Posterior cingulate gyrus (tissue), 11 donors: ENCODE data around the gene HABP4.

Experiments
- DNase-seq, 10 donors: peaks; one replicate each; pipeline versions ENCODE4 v3.0.0 to v3.0.0-alpha.2; 2020 to 2021; ENCODE audit warnings: mixed read lengths in 3 of 10
- intact Hi-C: fragments of 100-400 bp; cut with DNase I; formaldehyde crosslinking; loops from one replicate; pipeline ENCODE4 v1.15.1; 2023

HABP4 gene

GRCh38 chr9:96449845-96450612 is at the start of gene HABP4:
TSS of gene HABP4 (plus strand) at chr9:96450169. CDS start at chr9:96450280, 111 bp downstream.
- intact Hi-C loops: loop anchor here (1.0 to 10.0 kb wide), 5 partner anchors 31 to 207 kb away; partner anchors contain the start of genes CDC14B, PRXL2C and ZNF367

DNA sequence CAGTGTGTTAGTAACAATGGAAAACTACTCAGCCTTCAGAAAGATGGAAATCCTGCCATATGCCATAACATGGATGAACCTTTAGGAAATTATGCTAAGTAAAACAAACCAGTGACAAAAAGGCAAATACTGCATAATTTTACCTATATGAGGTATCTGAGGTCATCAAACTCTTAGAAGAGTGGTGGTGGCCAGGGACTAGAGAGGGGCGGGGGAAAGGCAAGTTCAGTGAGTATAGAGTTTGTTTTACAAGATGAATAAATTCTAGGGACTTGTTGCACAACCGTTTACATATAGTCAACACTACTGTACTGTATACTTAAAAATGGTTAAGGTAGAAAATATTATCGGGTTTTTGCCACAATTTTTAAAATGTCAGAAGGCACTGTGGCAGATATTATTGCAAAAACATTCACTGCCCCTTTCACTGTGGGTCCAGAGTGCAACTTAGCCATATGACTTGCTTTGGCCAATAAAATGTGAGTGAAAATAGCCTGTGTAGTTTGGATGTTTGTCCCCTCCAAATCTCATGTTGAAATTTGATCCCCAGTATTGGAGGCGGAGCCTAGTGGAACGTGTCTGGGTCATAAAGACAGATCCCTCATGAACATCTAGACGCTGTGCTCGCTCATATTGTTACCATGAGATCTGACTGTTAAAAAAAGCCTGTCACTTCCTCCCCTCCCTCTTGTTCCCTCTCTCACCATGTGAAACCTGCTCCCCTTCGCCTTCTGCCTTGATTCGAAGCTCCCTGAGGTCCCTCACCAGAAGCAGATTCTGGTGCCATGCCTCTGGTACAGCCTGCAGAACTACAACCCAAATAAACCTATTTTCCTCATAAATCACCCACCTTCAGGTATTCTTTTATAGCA is 41.3 kb upstream of the HABP4 start:
- intact Hi-C loops: no loop called here
- DNase-seq: no peak

More at GRCh38 chr9:96449845-96450612, at the start of gene HABP4:
- peak; percentile 92 to 100 (median 96) for DNase-seq

- DNase-seq: no peak
- intact Hi-C loops: no loop called here
Measured at GRCh38 chr9:96411129-96411838, 38.7 kb upstream of the HABP4 start.

- intact Hi-C loops: loop anchor here (2.0 kb wide), 1 partner anchor 84 kb away; no protein-coding TSS in a partner anchor
- no peak for DNase-seq
Measured at GRCh38 chr9:96412174-96412913, 37.6 kb upstream of the HABP4 start.

GRCh38 chr9:96413302-96414221 is 36.4 kb upstream of the HABP4 start:
- DNase-seq: peak in 2 of 10 donors; percentile 11 to 35
- intact Hi-C loops: loop anchor here (2.0 kb wide), 1 partner anchor 85 kb away; no protein-coding TSS in a partner anchor

DNA sequence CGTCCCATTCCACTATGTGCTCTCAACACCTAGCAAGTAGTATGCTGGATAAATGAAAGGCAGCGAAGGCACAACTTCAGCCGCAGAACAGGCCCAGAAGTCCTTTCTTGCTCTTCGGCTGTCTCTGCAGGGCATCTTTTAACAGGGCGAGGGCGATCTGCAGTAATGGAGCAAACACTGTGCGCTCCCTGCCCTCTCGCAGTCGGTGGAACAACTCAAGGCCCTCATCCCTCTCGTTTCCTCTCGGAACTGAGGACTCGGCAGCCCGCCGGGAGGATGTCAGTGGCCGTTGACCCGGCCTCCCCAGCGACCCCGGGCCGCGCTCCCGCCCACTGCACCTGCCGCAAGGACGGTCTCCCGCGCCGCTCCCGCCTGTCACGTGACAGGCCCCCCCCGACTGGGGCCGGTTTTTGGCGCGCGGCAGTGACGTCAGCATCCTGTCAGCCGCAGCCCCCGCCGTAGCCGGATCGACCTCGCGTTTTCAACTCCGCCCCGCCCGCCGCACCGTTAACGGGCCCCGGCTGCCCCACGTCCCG is 32.9 kb upstream of the HABP4 start:
- intact Hi-C loops: loop anchor here (5.0 kb wide), 2 partner anchors 35 to 75 kb away; partner anchors contain the start of gene SLC35D2
- peak; percentile 88 to 98 (median 90) for DNase-seq

DNA sequence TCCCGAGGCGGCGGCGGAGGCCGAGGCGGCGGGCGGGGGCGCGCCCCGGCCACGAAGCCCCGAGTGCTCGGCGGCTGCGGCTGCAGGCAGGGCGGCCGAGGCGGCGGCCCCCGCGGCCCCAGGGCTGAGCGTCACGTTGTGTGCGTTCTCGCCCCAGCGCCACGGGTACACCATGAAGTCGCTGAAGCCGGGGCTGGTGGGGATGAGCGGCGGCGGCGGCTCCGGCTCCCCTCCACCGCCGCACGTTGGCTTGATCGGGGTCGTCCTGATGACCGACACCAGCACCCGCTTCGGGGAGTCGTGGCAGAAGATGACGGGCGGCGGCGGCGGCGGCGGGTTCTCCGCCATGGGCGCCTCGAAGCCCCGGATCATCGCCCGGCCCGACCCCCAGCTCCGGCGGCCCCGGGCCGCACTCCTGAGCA is 32.3 kb upstream of the HABP4 start:
- intact Hi-C loops: loop anchor here (2.0 to 5.0 kb wide), 3 partner anchors 33 to 75 kb away; partner anchors contain the start of genes HABP4 and SLC35D2
- DNase-seq: peak in 3 of 10 donors; percentile 16 to 84 (median 17)

DNA sequence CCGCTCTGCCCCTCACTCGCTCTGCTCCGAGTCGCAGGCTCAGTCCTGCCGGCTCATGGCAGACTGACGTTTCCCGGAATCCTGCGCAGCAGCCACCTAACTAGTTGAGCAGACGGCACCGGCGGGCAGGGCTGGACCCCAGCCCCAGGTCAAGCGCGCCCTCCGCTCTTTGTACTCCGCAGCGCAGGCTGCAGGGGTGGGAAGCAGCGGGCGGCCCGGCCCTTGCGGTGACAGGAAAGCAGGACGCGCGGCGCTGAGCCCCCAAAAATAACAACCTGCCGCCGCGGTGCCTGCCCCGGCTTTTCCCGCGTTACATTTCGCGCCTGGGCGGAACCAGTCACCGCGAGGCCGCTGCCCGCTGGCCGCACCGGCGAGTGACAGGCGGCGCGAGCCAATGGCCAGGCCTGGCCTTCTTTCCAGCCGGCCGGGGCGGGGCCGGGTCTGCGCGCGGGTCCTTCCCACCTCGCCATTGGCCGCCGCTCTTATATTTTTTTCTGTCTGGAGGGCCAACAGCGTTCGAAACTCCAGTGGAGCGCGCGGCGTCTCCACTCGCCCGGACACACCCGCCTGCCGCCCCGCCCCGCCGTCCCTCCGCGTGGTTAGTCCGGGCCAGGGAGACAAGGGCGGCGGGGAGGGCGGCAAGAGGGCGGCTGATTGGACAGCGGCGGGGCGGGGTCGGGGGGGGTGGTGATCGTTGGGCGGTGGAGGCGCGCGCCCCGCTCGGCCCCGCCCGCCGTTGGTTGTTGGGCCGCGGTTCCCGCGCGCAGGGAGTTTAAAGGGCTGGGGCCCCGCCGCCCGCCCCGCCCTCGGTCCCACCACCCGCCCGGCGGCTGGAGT is 31.7 kb upstream of the HABP4 start, which contains the start of gene ZNF367:
TSS of gene ZNF367 (minus strand) at position 288 of the 837 bp plus-strand sequence. CDS start 338 bp downstream, outside the sequence.
- intact Hi-C loops: loop anchor here (2.0 to 5.0 kb wide), 3 partner anchors 32 to 76 kb away; partner anchors contain the start of genes HABP4 and SLC35D2
- DNase-seq: peak; percentile 91 to 99 (median 96)

- intact Hi-C loops: loop anchor here (2.0 to 5.0 kb wide), 3 partner anchors 32 to 77 kb away; partner anchors contain the start of genes HABP4 and SLC35D2
- DNase-seq: peak; percentile 36 to 93 (median 46)
Measured at GRCh38 chr9:96418920-96419690, 30.9 kb upstream of the HABP4 start.

GRCh38 chr9:96419691-96419969 is 30.3 kb upstream of the HABP4 start:
- no peak for DNase-seq
- intact Hi-C loops: loop anchor here (2.0 to 5.0 kb wide), 3 partner anchors 31 to 77 kb away; partner anchors contain the start of genes HABP4 and SLC35D2

GRCh38 chr9:96420468-96421219 is 29.3 kb upstream of the HABP4 start:
- intact Hi-C loops: no loop called here

DNA sequence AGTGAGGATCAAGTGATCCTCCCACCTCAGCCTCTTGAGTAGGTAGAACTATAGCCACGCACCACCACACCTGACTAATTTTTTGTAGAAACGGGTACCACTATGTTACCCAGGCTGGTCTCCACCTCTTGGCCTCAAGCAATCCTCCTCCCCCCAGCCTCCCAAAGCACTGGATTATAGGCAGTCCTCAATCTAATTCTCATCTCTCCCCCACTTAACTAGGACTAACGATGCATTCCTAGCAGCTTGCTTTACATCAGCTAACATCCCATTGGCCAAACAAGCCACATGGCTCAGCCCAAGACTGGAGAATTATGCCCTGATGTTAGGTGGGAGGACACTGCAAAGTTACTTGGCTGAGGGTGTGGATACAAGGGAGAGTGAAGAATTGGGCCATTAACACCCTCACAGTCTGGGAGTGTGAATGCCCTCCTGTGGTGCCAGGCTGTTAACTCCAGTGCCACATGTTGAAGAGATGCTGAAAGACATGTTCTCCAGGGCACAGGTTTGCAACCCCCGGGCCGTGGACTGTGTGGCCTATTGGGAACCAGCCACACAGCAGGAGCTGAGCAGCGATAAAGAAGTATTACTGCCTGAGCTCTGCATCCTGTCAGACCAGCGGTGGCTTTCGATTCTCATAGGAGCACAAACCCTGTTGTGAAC is 26.5 kb upstream of the HABP4 start:
- DNase-seq: peak in 1 of 10 donors; percentile 52
- intact Hi-C loops: no loop called here

More at GRCh38 chr9:96420468-96421219, 29.3 kb upstream of the HABP4 start:
- DNase-seq: no peak

- no peak for DNase-seq
- intact Hi-C loops: no loop called here
Measured at GRCh38 chr9:96423985-96424336, 26.0 kb upstream of the HABP4 start.

- intact Hi-C loops: no loop called here
- DNase-seq: no peak
Measured at GRCh38 chr9:96425500-96426169, 24.3 kb upstream of the HABP4 start.
